DOHH2 (cell line): ENCODE measurements around the gene SYNDIG1.
A peak's percentile ranks its signal among the peaks of the same experiment; 100 is the strongest.

Experiments
- H3F3A ChIP-seq: fragments of 200-600 bp; sonication (generic), shearing (Covaris generic); 2 replicates; pipeline ENCODE4 v1.6.0; 2016; ENCODE audit warnings: antibody characterized with exemption, mild to moderate bottlenecking; ENCODE audit not compliant: control insufficient read depth, insufficient read depth
- H3K27ac ChIP-seq: fragments of 200-600 bp; sonication (generic); 2 replicates; pipeline ENCODE4 v1.5.1; 2014; ENCODE audit warnings: low read depth, mild to moderate bottlenecking, low read length, moderate library complexity
- H3K27me3 ChIP-seq: fragments of 200-600 bp; sonication (generic); 2 replicates; pipeline ENCODE4 v1.6.1; 2014; ENCODE audit warnings: mild to moderate bottlenecking, low read length, mixed read lengths; ENCODE audit not compliant: control insufficient read depth
- H3K36me3 ChIP-seq: fragments of 200-600 bp; sonication (generic); 2 replicates; pipeline ENCODE4 v1.6.1; 2014; ENCODE audit warnings: mild to moderate bottlenecking, low read length, moderate library complexity, mixed read lengths; ENCODE audit not compliant: control insufficient read depth
- H3K4me1 ChIP-seq: fragments of 200-600 bp; sonication (generic); 2 replicates; pipeline ENCODE4 v1.6.1; 2014; ENCODE audit warnings: mild to moderate bottlenecking, low read length, mixed read lengths; ENCODE audit not compliant: control insufficient read depth
- H3K4me2 ChIP-seq: fragments of 200-600 bp; sonication (generic); 2 replicates; pipeline ENCODE4 v1.6.0; 2014; ENCODE audit warnings: mild to moderate bottlenecking, low read length, moderate library complexity
- H3K4me3 ChIP-seq: fragments of 200-600 bp; sonication (generic); 2 replicates; pipeline ENCODE4 v1.5.1; 2014; ENCODE audit warnings: mild to moderate bottlenecking, low read length, mixed read lengths
- H3K79me2 ChIP-seq: fragments of 200-600 bp; sonication (generic); 2 replicates; pipeline ENCODE4 v1.6.1; 2014; ENCODE audit warnings: mild to moderate bottlenecking, low read length, mixed read lengths; ENCODE audit not compliant: control insufficient read depth
- H3K9me2 ChIP-seq: fragments of 200-600 bp; sonication (generic); replicated peaks from 2 replicates; pipeline ENCODE4 v1.6.1; 2014; ENCODE audit warnings: mild to moderate bottlenecking, low read length, mixed read lengths; ENCODE audit not compliant: control insufficient read depth
- H3K9me3 ChIP-seq: fragments of 200-600 bp; sonication (generic); 2 replicates; pipeline ENCODE4 v1.6.1; 2014; ENCODE audit warnings: antibody characterized with exemption, low read length, mixed read lengths; ENCODE audit not compliant: control insufficient read depth, insufficient read depth
- H4K20me1 ChIP-seq: fragments of 200-600 bp; sonication (generic); 2 replicates; pipeline ENCODE4 v1.6.0; 2014; ENCODE audit warnings: low read depth, mild to moderate bottlenecking, antibody characterized with exemption, low read length, moderate library complexity; ENCODE audit not compliant: control insufficient read depth, insufficient read depth
- EZH2phosphoT487 ChIP-seq: fragments of 200-600 bp; sonication (generic); IDR thresholded peaks from 2 replicates; pipeline ENCODE4 v1.6.1; 2017; ENCODE audit warnings: borderline replicate concordance, mild to moderate bottlenecking, antibody characterized with exemption, low read length, moderate library complexity, mixed read lengths
- TF ChIP-seq, protein P1 (sequence below): fragments of 200-600 bp; sonication (generic); IDR thresholded peaks from one replicate; pipeline ENCODE4 v1.5.1; 2014; ENCODE audit warnings: antibody characterized with exemption, mild to moderate bottlenecking, low read depth, low read length; ENCODE audit not compliant: poor library complexity, severe bottlenecking

Gene SYNDIG1

GRCh38 chr20:24531202-24531601 lies 61.8 kb downstream of the SYNDIG1 start:
- no peaks in the 10 kb centered on the region for H3K79me2 ChIP-seq
- no peaks in the 10 kb centered on the region for H4K20me1 ChIP-seq
- no peaks in the 10 kb centered on the region for H3K9me3 ChIP-seq
- H3K27me3 ChIP-seq, result no peaks in the 10 kb centered on the region
- no peak overlapping the region for H3K4me3 ChIP-seq
- H3K27ac ChIP-seq, result no peak overlapping the region
- no peak overlapping the region for H3K4me2 ChIP-seq
- no peaks in the 10 kb centered on the region for H3K36me3 ChIP-seq
- H3K9me2 ChIP-seq, result no peaks in the 10 kb centered on the region
- no peak for TF ChIP-seq EZH2phosphoT487
- TF ChIP-seq, protein P1, sequence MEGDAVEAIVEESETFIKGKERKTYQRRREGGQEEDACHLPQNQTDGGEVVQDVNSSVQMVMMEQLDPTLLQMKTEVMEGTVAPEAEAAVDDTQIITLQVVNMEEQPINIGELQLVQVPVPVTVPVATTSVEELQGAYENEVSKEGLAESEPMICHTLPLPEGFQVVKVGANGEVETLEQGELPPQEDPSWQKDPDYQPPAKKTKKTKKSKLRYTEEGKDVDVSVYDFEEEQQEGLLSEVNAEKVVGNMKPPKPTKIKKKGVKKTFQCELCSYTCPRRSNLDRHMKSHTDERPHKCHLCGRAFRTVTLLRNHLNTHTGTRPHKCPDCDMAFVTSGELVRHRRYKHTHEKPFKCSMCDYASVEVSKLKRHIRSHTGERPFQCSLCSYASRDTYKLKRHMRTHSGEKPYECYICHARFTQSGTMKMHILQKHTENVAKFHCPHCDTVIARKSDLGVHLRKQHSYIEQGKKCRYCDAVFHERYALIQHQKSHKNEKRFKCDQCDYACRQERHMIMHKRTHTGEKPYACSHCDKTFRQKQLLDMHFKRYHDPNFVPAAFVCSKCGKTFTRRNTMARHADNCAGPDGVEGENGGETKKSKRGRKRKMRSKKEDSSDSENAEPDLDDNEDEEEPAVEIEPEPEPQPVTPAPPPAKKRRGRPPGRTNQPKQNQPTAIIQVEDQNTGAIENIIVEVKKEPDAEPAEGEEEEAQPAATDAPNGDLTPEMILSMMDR, result no peak
- no peaks in the 10 kb centered on the region for H3F3A ChIP-seq
- no peaks in the 10 kb centered on the region for H3K4me1 ChIP-seq

- Histone ChIP-seq H3K4me3 (no peak overlapping the region), H3K27ac (no peak overlapping the region), H3K4me1 (no peaks in the 10 kb centered on the region), H3K36me3 (no peaks in the 10 kb centered on the region), H3K9me3 (no peaks in the 10 kb centered on the region), H3K27me3 (no peaks in the 10 kb centered on the region), H4K20me1 (no peaks in the 10 kb centered on the region), H3F3A (no peaks in the 10 kb centered on the region), H3K9me2 (no peaks in the 10 kb centered on the region), H3K4me2 (no peak overlapping the region), H3K79me2 (no peaks in the 10 kb centered on the region)
- no peak for TF ChIP-seq EZH2phosphoT487
- TF ChIP-seq, protein P1, result no peak
These were observed 62.4 kb downstream of the SYNDIG1 start for GRCh38 chr20:24531631-24532419.

GRCh38 chr20:24533449-24533848 lies 64.0 kb downstream of the SYNDIG1 start:
- TF ChIP-seq, protein P1, result peak; percentile 17
- TF ChIP-seq EZH2phosphoT487, result no peak
- Histone ChIP-seq H3F3A (no peaks in the 10 kb centered on the region), H3K4me2 (no peak overlapping the region), H3K9me2 (no peaks in the 10 kb centered on the region), H3K27me3 (no peaks in the 10 kb centered on the region), H3K27ac (no peak overlapping the region), H4K20me1 (no peaks in the 10 kb centered on the region), H3K4me3 (no peak overlapping the region), H3K36me3 (no peaks in the 10 kb centered on the region), H3K9me3 (no peaks in the 10 kb centered on the region), H3K79me2 (no peaks in the 10 kb centered on the region), H3K4me1 (no peaks in the 10 kb centered on the region)
